Measurements from ENCODE around the gene C20orf204.
A peak's percentile ranks its signal among the peaks of the same experiment; 100 is the strongest.

C20orf204 gene

GRCh38 chr20:64056639-64056888, 20.6 kb downstream of the C20orf204 start:
- no peak for DNase-seq (ENCODE audit: low read depth in 2 of 2)

DNA sequence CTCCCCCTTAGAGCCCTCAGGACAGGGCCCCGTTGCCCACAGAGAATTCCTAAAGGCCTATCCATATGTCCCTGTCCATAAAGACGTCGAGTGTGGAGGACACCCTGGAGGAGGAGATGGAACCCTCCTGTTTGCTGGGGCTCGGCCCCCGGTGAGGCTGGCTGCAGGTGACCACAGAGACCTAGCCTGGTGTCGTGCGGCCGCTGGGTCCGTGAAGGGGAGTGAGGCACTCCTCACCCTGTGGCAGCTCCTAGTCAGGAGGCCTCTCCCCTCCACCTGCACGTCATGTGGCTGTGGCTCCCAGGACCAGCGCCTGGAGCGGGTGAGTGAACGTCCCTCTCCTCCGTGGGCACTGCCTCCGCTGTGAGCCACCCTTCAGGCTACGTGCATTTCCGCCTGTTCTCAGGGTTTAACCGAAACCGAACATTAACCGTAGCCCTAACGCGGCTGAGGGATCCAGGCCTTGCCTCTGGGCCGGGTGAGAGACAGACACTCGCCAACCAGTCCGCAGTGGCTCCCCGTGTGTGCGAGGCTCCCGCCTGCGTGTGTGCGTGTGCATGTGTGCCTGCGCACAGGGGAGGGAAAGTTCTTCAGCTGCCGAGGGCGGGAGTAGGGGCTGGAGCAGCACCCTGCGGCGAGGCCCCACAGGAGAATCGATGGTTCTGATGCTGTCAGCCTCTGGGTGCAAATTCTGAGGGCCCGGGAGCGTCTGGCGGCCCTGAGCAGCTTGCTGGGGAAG, 21.1 kb downstream of the C20orf204 start:
- no peak for DNase-seq (ENCODE audit: low read depth in 2 of 2)

DNA sequence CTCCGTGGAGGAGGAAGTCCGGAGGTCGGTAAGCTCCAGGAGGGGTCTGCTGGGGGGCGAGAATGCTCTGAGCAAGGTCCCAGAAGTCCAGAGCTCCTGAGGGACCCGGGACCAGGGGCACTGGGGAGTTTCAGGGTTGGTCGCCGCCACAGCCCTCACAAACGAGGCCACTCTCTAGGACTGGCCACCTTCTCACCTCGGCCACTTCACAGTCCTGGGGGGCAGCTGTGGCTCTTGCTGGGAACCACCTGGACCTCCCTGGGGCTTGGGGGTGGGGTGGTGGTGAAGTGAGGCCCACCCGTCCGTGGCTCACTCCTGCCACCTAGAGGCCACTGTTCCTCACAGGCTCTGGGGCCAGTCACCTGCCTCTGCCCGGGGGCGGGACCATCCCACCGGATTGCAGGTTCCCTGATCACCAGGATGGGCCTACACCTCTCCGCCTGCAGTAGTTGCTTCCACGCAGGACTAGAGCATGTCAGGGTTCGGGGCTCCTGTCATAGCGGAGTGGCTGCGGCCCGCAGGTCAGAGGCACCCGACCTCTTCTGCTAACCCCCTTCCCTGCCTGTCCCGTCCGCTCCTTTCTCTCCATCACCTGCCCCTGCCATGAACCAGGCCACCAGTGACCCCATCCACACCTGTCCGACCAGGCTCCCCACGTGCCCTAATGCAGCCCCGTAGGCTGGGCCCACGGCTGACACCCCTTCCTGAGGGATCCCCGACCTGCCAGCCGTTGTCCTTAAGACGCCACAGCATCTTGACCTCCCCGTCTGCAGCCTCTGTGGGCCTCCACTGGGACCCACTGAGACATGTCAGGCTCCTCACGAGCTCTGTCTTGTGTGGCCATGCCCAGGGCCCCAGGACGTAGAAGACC, 21.9 kb downstream of the C20orf204 start:
- no peak for DNase-seq (ENCODE audit: low read depth in 2 of 2)

DNA sequence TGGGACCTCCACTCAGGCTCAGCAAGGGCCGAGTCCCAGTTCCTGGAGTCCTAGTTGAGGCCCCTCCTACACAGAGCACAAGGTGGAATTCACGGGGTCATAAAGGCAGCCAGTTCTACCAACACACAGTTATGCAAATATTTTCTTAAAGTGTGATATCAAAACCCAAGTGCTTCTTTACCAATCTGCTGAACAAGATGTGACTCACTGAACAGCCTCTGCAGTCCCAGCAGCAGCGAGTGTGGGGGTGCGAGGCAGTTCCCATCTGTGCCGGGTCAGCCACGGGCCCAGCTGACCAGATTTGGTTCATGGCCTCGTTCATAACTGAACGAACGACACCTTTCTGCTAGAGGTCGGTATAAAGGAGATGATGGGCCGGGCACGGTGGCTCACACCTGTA, 22.6 kb downstream of the C20orf204 start:
- no peak for DNase-seq (ENCODE audit: low read depth in 2 of 2)

- DNase-seq (ENCODE audit: low read depth in 2 of 2), result no peak
These were observed 26.3 kb downstream of the C20orf204 start for GRCh38 chr20:64062276-64062595.

- DNase-seq (ENCODE audit: low read depth in 2 of 2), result peak; percentile 81 to 85
These were observed 26.8 kb downstream of the C20orf204 start, which contains the start of gene TCEA2 for GRCh38 chr20:64062596-64063388. TSS of gene TCEA2 (plus strand) at chr20:64063198. CDS start at chr20:64063313, 115 bp downstream.

GRCh38 chr20:64063389-64064144, 27.6 kb downstream of the C20orf204 start:
- DNase-seq (ENCODE audit: low read depth in 2 of 2), result no peak

DNA sequence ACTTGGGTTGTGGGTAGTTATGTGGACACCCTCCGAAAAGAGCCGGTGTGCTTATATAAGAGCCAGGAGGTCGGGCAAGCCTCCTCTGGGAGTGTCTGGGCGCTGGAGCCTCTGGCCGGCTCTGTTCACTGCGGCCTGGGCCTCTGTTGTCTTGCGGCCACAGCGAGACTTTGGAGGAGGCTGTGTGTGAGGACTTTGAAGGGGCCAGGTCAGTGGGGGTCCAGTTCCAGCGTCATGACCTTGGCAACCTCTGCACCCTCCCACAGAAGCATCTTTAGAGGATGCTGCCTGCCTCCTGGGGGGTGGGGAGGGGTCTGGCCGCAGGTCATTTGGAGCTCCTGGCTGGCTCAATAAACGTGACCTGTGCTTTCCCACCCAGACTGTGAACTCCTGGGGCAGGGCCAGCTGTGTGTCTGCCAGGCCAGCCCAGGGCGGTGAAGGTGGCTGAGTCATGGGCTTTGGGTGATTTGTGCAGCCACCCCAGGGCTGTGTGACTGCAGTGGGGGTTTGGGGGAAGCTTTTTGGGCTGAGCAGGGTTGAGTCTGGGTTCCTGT, 28.2 kb downstream of the C20orf204 start:
- no peak for DNase-seq (ENCODE audit: low read depth in 2 of 2)

- DNase-seq (ENCODE audit: low read depth in 2 of 2), result no peak
These were observed 29.3 kb downstream of the C20orf204 start for GRCh38 chr20:64065062-64065973.

GRCh38 chr20:64065974-64066343, 30.0 kb downstream of the C20orf204 start:
- DNase-seq (ENCODE audit: low read depth in 2 of 2), result no peak

GRCh38 chr20:64067005-64067632, 31.1 kb downstream of the C20orf204 start:
- DNase-seq (ENCODE audit: low read depth in 2 of 2), result no peak

- no peak for DNase-seq (ENCODE audit: low read depth in 2 of 2)
These were observed 31.8 kb downstream of the C20orf204 start for GRCh38 chr20:64067733-64068307.

DNA sequence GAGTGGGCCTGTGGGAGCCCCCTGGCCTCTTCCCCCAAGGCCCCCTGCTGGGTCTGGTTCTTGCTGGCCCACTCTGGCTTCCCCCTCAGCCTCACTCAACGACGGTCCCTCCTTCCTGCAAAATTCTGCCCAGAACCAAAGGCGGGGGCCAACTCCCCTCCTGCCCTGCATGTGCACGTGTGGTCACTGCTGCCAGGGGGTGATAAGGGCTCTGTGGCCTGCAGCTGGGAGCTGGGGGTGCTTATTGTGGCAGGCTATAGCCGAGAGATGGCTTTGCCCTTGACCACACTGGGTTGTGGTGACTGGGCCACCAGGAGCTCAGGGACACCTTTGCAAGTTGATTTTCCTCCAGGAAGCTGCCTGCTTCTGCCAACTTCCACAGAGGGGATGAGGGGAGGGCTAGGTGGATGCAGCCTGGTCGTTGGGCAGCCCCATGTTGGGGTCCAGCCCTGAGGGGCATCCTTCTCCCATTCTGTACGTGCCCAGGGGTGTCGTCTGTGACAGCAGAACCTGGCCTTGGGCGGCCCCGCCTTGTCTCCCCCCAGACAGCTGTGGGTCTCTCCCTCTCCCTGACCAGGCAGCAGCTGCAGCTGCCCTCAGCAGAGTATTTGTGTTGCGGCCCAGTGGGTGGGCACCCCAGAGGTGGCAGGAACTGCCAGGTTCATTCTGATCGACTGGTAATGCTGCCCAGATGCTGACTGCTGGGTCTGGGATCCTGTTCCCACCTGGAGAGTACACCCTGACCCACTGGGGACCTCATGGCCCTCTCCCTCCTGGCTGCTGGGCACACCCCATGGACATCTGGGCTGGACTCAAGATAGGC, 32.6 kb downstream of the C20orf204 start:
- no peak for DNase-seq (ENCODE audit: low read depth in 2 of 2)

DNA sequence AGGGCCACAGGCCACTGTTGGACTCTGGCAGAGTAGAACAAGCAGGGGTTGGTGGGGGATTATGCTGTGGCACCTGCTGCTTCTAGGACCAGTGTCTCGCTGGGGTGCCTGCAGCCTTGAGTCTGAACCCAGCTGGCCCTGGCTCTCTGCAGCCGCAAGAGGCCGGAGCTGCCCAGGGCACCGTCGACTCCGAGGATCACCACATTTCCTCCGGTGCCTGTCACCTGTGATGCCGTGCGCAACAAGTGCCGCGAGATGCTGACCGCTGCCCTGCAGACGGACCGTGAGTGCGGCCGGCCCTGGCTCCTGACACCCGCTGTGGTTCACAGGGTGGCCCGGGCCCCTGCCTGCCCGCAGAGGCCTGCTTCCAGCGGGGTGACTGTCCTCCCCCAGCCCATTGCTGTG, 33.2 kb downstream of the C20orf204 start:
- DNase-seq (ENCODE audit: low read depth in 2 of 2), result no peak

GRCh38 chr20:64069614-64070243, 33.7 kb downstream of the C20orf204 start:
- no peak for DNase-seq (ENCODE audit: low read depth in 2 of 2)

DNA sequence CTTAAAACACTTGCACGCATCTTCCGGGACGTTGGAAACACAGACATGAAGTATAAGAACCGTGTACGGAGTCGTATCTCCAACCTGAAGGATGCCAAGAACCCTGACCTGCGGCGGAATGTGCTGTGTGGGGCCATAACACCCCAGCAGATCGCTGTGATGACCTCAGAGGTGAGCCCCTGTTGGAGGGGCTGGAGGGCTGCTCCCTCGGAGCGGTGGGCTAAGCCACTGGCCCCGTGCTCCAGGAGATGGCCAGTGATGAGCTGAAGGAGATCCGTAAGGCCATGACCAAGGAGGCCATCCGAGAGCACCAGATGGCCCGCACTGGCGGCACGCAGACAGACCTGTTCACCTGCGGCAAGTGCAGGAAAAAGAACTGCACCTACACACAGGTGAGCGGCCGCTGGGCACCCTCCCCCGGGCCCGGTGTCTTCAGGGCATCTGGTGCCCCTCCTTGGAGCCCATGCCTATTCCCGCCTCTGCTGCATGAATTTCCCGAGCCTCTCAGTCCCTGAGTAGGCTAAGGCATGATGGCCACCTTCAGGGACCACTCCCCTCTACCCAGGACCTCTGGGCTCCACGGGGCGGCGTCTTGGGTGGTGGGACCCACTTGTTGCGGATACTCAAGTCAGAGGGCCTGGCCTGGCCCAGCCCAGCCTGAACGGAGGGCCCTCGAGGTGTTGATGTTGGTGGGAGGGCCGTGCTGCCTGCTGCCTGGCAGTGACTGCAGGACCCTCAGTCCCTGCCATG, 34.4 kb downstream of the C20orf204 start:
- DNase-seq (ENCODE audit: low read depth in 2 of 2), result no peak
